Suprapubic skin (tissue), 3 donors: ENCODE results near the gene PCED1A.

Experiments used
- POLR2A ChIP-seq, 2 donors: fragments of 450-650 bp; IDR thresholded peaks; one replicate each; pipeline ENCODE4 v1.6.1; 2017; ENCODE audit warnings: antibody characterized with exemption in 2 of 2, mild to moderate bottlenecking in 2 of 2, moderate library complexity in 2 of 2
- TF ChIP-seq, protein P1 (sequence below), 2 donors: fragments of 200-600 bp in 1 of 2; fragments of 450-650 bp in 1 of 2; sonication (generic) in 1 of 2; IDR thresholded peaks; one replicate each; pipeline ENCODE4 v1.5.1; 2016 to 2019; ENCODE audit warnings: antibody characterized with exemption in 2 of 2, mild to moderate bottlenecking in 1 of 2, moderate library complexity in 1 of 2

GRCh38 chr20:2871111-2871465, 30.6 kb upstream of the PCED1A start:
- TF ChIP-seq, protein P1, sequence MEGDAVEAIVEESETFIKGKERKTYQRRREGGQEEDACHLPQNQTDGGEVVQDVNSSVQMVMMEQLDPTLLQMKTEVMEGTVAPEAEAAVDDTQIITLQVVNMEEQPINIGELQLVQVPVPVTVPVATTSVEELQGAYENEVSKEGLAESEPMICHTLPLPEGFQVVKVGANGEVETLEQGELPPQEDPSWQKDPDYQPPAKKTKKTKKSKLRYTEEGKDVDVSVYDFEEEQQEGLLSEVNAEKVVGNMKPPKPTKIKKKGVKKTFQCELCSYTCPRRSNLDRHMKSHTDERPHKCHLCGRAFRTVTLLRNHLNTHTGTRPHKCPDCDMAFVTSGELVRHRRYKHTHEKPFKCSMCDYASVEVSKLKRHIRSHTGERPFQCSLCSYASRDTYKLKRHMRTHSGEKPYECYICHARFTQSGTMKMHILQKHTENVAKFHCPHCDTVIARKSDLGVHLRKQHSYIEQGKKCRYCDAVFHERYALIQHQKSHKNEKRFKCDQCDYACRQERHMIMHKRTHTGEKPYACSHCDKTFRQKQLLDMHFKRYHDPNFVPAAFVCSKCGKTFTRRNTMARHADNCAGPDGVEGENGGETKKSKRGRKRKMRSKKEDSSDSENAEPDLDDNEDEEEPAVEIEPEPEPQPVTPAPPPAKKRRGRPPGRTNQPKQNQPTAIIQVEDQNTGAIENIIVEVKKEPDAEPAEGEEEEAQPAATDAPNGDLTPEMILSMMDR (IDR thresholded peaks at IDR 0.05) = no peak
- no peak for TF ChIP-seq POLR2A (IDR thresholded peaks at IDR 0.05)
